HEK293 (cell line): ENCODE results near the gene SLC3A2.

Experiments
- CTCF ChIA-PET: fragments of 350-600 bp; formaldehyde crosslinking; extraction: SDS; loops from one replicate; lab custom pipeline; 2021; ENCODE audit warnings: antibody characterized with exemption; lab: Yijun Ruan, JAX
- POLR2A ChIA-PET: fragments of 300-600 bp; formaldehyde crosslinking; extraction: SDS; loops from one replicate; lab custom pipeline; 2020; ENCODE audit warnings: antibody characterized with exemption, inconsistent platforms; lab: Yijun Ruan, JAX
- H3K27ac ChIP-seq: fragments of 200-500 bp; sonication (Bioruptor generic); 2 replicates; pipeline ENCODE4 v1.5.1; 2014; ENCODE audit warnings: low read depth, low read length, control low read depth, inconsistent platforms; ENCODE audit errors: extremely low read depth
- H3K36me3 ChIP-seq, 2 experiments: fragments of 200-500 bp in 1 of 2; sonication (Bioruptor generic) in 1 of 2; 1 replicate in 1 of 2; 2 replicates in 1 of 2; pipeline ENCODE4 v1.5.1; 2014 to 2017; ENCODE audit warnings: inconsistent platforms in 2 of 2, low read length in 2 of 2; ENCODE audit not compliant: control insufficient read depth in 2 of 2, insufficient read depth in 1 of 2
- H3K4me1 ChIP-seq: fragments of 200-500 bp; sonication (Bioruptor generic); 2 replicates; pipeline ENCODE4 v1.5.1; 2014; ENCODE audit warnings: mild to moderate bottlenecking, low read length, inconsistent platforms; ENCODE audit not compliant: control insufficient read depth, insufficient read depth
- H3K4me3 ChIP-seq: 2 replicates; pipeline ENCODE4 v1.5.1; 2011; ENCODE audit warnings: low read depth, mild to moderate bottlenecking, control low read depth, low read length, moderate library complexity
- H3K9me3 ChIP-seq: fragments of 200-500 bp; sonication (Bioruptor generic); 2 replicates; pipeline ENCODE4 v1.5.1; 2014; ENCODE audit warnings: low read depth, low read length, inconsistent platforms; ENCODE audit not compliant: control insufficient read depth, insufficient read depth
- AEBP2 ChIP-seq: fragments of 450-650 bp; formaldehyde crosslinking; IDR thresholded peaks from 2 replicates; pipeline ENCODE4 v1.5.1; 2016; ENCODE audit warnings: missing biosample characterization, missing genetic modification characterization, borderline replicate concordance
- ELK4 ChIP-seq: IDR thresholded peaks from 2 replicates; pipeline ENCODE4 v1.6.1; 2011; ENCODE audit warnings: mild to moderate bottlenecking, low read depth, low read length, borderline replicate concordance
- FEZF1 ChIP-seq: fragments of 450-650 bp; formaldehyde crosslinking; IDR thresholded peaks from 2 replicates; pipeline ENCODE4 v1.5.1; 2016; ENCODE audit warnings: missing biosample characterization, missing genetic modification characterization
- IKZF3 ChIP-seq: fragments of 450-650 bp; IDR thresholded peaks from 2 replicates; pipeline ENCODE4 v1.5.0; 2018; ENCODE audit warnings: missing biosample characterization, mild to moderate bottlenecking, missing genetic modification characterization, moderate library complexity
- KLF7 ChIP-seq: fragments of 450-650 bp; formaldehyde crosslinking; IDR thresholded peaks from 2 replicates; pipeline ENCODE4 v1.5.1; 2016; ENCODE audit warnings: missing biosample characterization, missing genetic modification characterization, borderline replicate concordance
- PRDM6 ChIP-seq: fragments of 450-650 bp; formaldehyde crosslinking; IDR thresholded peaks from 2 replicates; pipeline ENCODE4 v1.5.1; 2017; ENCODE audit warnings: missing biosample characterization, missing genetic modification characterization
- ZNF10 ChIP-seq: fragments of 450-650 bp; formaldehyde crosslinking; IDR thresholded peaks from 2 replicates; pipeline ENCODE4 v1.5.1; 2017; ENCODE audit warnings: missing biosample characterization, missing genetic modification characterization
- ZNF138 ChIP-seq: fragments of 450-650 bp; formaldehyde crosslinking; IDR thresholded peaks from 2 replicates; pipeline ENCODE4 v1.5.1; 2016; ENCODE audit warnings: missing biosample characterization, missing genetic modification characterization, borderline replicate concordance
- ZNF175 ChIP-seq: fragments of 450-650 bp; formaldehyde crosslinking; IDR thresholded peaks from 2 replicates; pipeline ENCODE4 v1.5.1; 2016; ENCODE audit warnings: missing biosample characterization, missing genetic modification characterization
- ZNF26 ChIP-seq: fragments of 450-650 bp; formaldehyde crosslinking; IDR thresholded peaks from 2 replicates; pipeline ENCODE4 v1.5.1; 2016; ENCODE audit warnings: missing biosample characterization, missing genetic modification characterization
- ZNF354C ChIP-seq: fragments of 450-650 bp; formaldehyde crosslinking; IDR thresholded peaks from 2 replicates; pipeline ENCODE4 v1.5.1; 2016; ENCODE audit warnings: missing biosample characterization, missing genetic modification characterization, low read depth, borderline replicate concordance
- ZNF404 ChIP-seq: fragments of 450-650 bp; formaldehyde crosslinking; IDR thresholded peaks from 2 replicates; pipeline ENCODE4 v1.5.1; 2017; ENCODE audit warnings: missing biosample characterization, missing genetic modification characterization
- ZNF423 ChIP-seq: fragments of 450-650 bp; formaldehyde crosslinking; IDR thresholded peaks from 2 replicates; pipeline ENCODE4 v1.5.1; 2016; ENCODE audit warnings: missing biosample characterization, missing genetic modification characterization
- ZNF426 ChIP-seq: fragments of 450-650 bp; formaldehyde crosslinking; IDR thresholded peaks from 2 replicates; pipeline ENCODE4 v1.5.1; 2017; ENCODE audit warnings: missing biosample characterization, missing genetic modification characterization, mild to moderate bottlenecking, inconsistent platforms, moderate library complexity
- ZNF501 ChIP-seq: fragments of 450-650 bp; formaldehyde crosslinking; IDR thresholded peaks from 2 replicates; pipeline ENCODE4 v1.5.1; 2016; ENCODE audit warnings: missing biosample characterization, missing genetic modification characterization
- ZNF530 ChIP-seq: fragments of 450-650 bp; formaldehyde crosslinking; IDR thresholded peaks from 2 replicates; pipeline ENCODE4 v1.5.1; 2016; ENCODE audit warnings: low read depth, missing biosample characterization, missing genetic modification characterization
- ZNF549 ChIP-seq: fragments of 450-650 bp; IDR thresholded peaks from 2 replicates; pipeline ENCODE4 v1.5.1; 2018; ENCODE audit warnings: missing biosample characterization, missing genetic modification characterization, mild to moderate bottlenecking, inconsistent platforms, moderate library complexity
- ZNF561 ChIP-seq: fragments of 450-650 bp; IDR thresholded peaks from 2 replicates; pipeline ENCODE4 v1.5.1; 2018; ENCODE audit warnings: missing biosample characterization, missing genetic modification characterization, borderline replicate concordance
- ZNF580 ChIP-seq: fragments of 450-650 bp; formaldehyde crosslinking; IDR thresholded peaks from 2 replicates; pipeline ENCODE4 v1.5.1; 2016; ENCODE audit warnings: missing biosample characterization, missing genetic modification characterization
- ZNF670 ChIP-seq: fragments of 450-650 bp; formaldehyde crosslinking; IDR thresholded peaks from 2 replicates; pipeline ENCODE4 v1.5.1; 2016; ENCODE audit warnings: missing biosample characterization, missing genetic modification characterization, low read depth
- ZNF792 ChIP-seq: fragments of 450-650 bp; formaldehyde crosslinking; IDR thresholded peaks from 2 replicates; pipeline ENCODE4 v1.5.1; 2016; ENCODE audit warnings: missing biosample characterization, missing genetic modification characterization
- ZNF843 ChIP-seq: fragments of 450-650 bp; formaldehyde crosslinking; IDR thresholded peaks from 2 replicates; pipeline ENCODE4 v1.5.1; 2016; ENCODE audit warnings: missing biosample characterization, missing genetic modification characterization
- TF ChIP-seq, protein P1 (sequence below): fragments of 450-650 bp; formaldehyde crosslinking; IDR thresholded peaks from 2 replicates; pipeline ENCODE4 v1.5.1; 2016; ENCODE audit warnings: missing biosample characterization, missing genetic modification characterization

The SLC3A2 gene

GRCh38 chr11:62926680-62927455 is 46.2 kb downstream of the SLC3A2 start:
- no peak overlapping the region for H3K27ac ChIP-seq
- no peaks in the 10 kb centered on the region for H3K36me3 ChIP-seq
- H3K4me3 ChIP-seq: no peak overlapping the region
- ChIA-PET CTCF (interaction anchor here (1.9 to 2.2 kb wide), 2 partner anchors 21 to 48 kb away, joined by 6 to 9 read pairs; no protein-coding TSS in a partner anchor), POLR2A (interaction anchor here (0.6 kb wide), 1 partner anchor 49 kb away, joined by 3 read pairs; no protein-coding TSS in a partner anchor)
- H3K9me3 ChIP-seq: no peaks in the 10 kb centered on the region
- peaks cover 4% of the 10 kb centered on the region; the same call in 1 of the 2 replicates for H3K4me1 ChIP-seq
- TF ChIP-seq ZNF10 (tag by site-specific recombination) (no peak), ZNF354C (no peak), ZNF561 (tag by site-specific recombination) (no peak)
- TF ChIP-seq, protein P1, sequence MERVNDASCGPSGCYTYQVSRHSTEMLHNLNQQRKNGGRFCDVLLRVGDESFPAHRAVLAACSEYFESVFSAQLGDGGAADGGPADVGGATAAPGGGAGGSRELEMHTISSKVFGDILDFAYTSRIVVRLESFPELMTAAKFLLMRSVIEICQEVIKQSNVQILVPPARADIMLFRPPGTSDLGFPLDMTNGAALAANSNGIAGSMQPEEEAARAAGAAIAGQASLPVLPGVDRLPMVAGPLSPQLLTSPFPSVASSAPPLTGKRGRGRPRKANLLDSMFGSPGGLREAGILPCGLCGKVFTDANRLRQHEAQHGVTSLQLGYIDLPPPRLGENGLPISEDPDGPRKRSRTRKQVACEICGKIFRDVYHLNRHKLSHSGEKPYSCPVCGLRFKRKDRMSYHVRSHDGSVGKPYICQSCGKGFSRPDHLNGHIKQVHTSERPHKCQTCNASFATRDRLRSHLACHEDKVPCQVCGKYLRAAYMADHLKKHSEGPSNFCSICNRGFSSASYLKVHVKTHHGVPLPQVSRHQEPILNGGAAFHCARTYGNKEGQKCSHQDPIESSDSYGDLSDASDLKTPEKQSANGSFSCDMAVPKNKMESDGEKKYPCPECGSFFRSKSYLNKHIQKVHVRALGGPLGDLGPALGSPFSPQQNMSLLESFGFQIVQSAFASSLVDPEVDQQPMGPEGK (tag by site-specific recombination): no peak

GRCh38 chr11:62928011-62928410 is 47.3 kb downstream of the SLC3A2 start:
- CTCF ChIA-PET: interaction anchor here (0.6 to 1.0 kb wide), 4 partner anchors 8 to 95 kb away, joined by 3 to 5 read pairs (median 4); no protein-coding TSS in a partner anchor
- no peaks in the 10 kb centered on the region for H3K4me1 ChIP-seq
- H3K36me3 ChIP-seq: no peaks in the 10 kb centered on the region
- TF ChIP-seq PRDM6 (no peak), ZNF843 (tag by site-specific recombination) (no peak), ZNF423 (tag by site-specific recombination) (no peak), ZNF26 (tag by site-specific recombination) (no peak), KLF7 (no peak), ELK4 (no peak), ZNF549 (tag by site-specific recombination) (no peak), IKZF3 (tag by site-specific recombination) (no peak)
- no peaks in the 10 kb centered on the region for H3K9me3 ChIP-seq
- POLR2A ChIA-PET: no interaction called here
- H3K27ac ChIP-seq: no peak overlapping the region
- no peak overlapping the region for H3K4me3 ChIP-seq

GRCh38 chr11:62930157-62930556 is 49.5 kb downstream of the SLC3A2 start:
- ChIA-PET CTCF (interaction anchor here (1.4 to 1.7 kb wide), 2 partner anchors 45 to 93 kb away, joined by 4 to 7 read pairs; no protein-coding TSS in a partner anchor), POLR2A (no interaction called here)
- TF ChIP-seq ZNF423 (tag by site-specific recombination) (no peak), ZNF580 (tag by site-specific recombination) (no peak), ZNF501 (tag by site-specific recombination) (no peak), ZNF404 (no peak), ZNF175 (tag by site-specific recombination) (no peak), ZNF138 (no peak), ZNF670 (tag by site-specific recombination) (no peak), FEZF1 (no peak), AEBP2 (tag by site-specific recombination) (no peak), ZNF530 (tag by site-specific recombination) (no peak), ZNF426 (no peak), ZNF792 (tag by site-specific recombination) (no peak)

More at GRCh38 chr11:62930157-62930556, 49.5 kb downstream of the SLC3A2 start:
- Histone ChIP-seq H3K27ac (no peak overlapping the region), H3K4me1 (no peaks in the 10 kb centered on the region), H3K36me3 (no peaks in the 10 kb centered on the region), H3K4me3 (no peak overlapping the region), H3K9me3 (no peaks in the 10 kb centered on the region)
